HG02610 (cell line): Measurements from ENCODE around the gene MAN1A1.

Experiments used
- ATAC-seq: cut with Tn5 transposase; IDR thresholded peaks from one replicate; pipeline ENCODE4 v1.9.1; 2021; ENCODE audit warnings: mild to moderate bottlenecking, moderate library complexity; ENCODE audit not compliant: unreplicated experiment

MAN1A1 gene

GRCh38 chr6:119346936-119347335 lies 2.6 kb downstream of the MAN1A1 start:
- ATAC-seq = no peak

DNA sequence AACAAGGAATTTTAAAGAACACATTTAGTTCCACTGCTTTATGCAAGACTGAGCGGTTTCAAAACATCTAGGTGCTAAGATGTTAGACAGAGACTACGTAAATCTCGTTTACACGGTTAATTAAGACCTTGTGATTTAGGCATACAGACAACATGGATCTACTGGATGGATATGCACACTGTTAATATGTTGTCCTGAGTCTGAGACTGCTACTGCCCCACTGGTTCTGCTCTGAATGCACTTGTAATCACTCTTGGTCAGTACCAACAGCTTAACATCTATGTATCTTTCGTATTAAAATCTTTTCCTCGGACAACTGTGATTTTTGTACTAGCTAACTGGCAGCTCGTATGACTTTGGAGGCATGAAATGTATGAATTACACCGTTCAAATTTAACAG lies 3.1 kb downstream of the MAN1A1 start:
- no peak for ATAC-seq

GRCh38 chr6:119345114-119345513 lies 4.4 kb downstream of the MAN1A1 start:
- no peak for ATAC-seq

GRCh38 chr6:119344306-119344705 lies 5.3 kb downstream of the MAN1A1 start:
- no peak for ATAC-seq

GRCh38 chr6:119343573-119344146 lies 5.9 kb downstream of the MAN1A1 start:
- no peak for ATAC-seq

- ATAC-seq = no peak
These were observed 6.4 kb downstream of the MAN1A1 start for GRCh38 chr6:119343167-119343566.

DNA sequence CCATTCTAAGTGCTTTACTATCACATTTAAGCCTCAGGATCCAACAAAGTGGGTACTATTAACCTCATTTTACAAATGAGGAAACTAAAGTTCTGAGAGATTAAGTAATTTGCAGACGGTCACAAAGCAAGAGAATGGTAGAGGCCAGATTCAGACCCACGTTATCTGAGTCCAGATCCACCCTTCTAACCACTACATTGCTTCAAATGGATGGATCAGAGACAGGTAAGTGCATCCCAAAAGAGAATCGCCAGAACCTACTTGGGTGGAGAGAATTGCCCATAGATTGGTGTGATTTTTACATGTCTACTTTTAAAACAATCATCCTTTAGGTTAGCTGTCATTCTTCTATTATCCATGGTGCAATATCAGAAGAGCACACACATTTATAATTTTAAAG lies 7.1 kb downstream of the MAN1A1 start:
- ATAC-seq = no peak

- ATAC-seq = no peak
These were observed 8.6 kb downstream of the MAN1A1 start for GRCh38 chr6:119340796-119341487.

- ATAC-seq = peak; percentile 27
These were observed 9.6 kb downstream of the MAN1A1 start for GRCh38 chr6:119339941-119340456.

DNA sequence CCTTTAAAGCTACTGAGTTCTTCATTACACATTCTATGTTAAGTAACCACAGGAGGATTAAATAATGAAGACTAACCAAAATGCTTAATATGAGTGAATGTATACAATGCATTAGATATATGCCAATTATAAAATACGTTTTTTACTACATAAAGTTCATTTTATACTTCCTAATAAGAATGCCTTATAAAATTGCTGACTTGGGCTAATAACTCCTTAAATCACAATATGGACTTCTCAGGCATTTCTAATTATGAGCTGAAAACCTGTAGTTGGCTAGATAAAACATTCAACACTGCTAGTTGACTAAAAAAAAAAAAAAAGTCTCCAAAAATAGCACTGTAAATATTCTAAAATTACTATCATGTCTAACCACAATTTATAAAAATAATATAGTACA lies 11.8 kb downstream of the MAN1A1 start:
- ATAC-seq = no peak

GRCh38 chr6:119337252-119337651 lies 12.3 kb downstream of the MAN1A1 start:
- ATAC-seq = no peak

GRCh38 chr6:119334535-119335264 lies 14.9 kb downstream of the MAN1A1 start:
- no peak for ATAC-seq

DNA sequence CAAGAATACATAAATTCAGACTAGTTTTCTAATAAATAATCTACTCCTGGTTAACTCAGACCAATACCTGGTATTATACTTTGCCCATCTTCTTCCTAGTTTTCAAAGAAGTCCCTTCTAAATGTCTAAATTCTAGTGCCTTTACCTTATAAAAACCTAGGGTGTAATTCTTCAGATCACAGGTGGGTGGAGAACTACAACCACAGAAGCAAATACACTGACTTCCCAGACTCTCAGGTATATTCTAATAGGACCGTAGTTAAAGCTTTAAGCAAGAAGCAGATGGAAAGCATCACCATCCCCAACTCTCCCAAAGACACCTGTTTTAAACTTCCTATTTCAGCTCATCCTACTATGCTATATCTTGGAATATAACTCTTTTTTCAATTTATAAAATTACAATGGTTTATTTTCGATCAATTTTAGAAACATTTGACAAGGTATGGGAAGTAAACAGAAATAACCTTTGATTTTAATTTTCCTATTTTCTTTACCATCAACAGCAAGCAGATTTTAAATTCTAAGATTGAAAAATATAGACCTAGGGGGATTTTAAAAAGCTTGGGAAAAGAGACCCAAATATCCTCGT lies 15.8 kb downstream of the MAN1A1 start:
- peak; percentile 42 for ATAC-seq

DNA sequence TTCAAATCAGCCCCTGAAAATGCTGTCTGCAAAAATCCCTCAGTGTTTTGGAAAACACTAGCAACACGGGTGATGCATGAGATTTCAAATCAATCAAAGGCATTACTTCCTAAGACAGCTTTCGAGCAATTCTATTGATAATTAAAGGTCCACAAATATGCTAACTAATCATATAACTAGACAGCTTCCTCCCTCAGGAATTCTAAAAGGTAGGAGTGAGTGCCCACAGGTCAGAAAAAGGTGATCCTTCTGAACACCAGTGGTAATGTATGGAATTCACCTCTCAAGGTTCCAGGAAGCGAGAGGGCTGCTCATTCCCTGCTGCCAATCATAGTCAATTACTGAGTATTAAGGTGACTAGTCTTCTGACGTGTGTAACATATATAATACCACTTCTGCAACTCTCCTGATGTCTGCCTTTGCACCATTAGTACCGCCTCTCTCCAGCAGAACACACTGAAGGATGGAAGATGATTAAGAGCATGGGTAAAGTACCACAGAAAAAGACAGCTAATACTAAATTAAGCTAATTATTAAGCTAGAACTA lies 16.4 kb downstream of the MAN1A1 start:
- ATAC-seq = no peak

GRCh38 chr6:119331663-119332286 lies 17.8 kb downstream of the MAN1A1 start:
- no peak for ATAC-seq

DNA sequence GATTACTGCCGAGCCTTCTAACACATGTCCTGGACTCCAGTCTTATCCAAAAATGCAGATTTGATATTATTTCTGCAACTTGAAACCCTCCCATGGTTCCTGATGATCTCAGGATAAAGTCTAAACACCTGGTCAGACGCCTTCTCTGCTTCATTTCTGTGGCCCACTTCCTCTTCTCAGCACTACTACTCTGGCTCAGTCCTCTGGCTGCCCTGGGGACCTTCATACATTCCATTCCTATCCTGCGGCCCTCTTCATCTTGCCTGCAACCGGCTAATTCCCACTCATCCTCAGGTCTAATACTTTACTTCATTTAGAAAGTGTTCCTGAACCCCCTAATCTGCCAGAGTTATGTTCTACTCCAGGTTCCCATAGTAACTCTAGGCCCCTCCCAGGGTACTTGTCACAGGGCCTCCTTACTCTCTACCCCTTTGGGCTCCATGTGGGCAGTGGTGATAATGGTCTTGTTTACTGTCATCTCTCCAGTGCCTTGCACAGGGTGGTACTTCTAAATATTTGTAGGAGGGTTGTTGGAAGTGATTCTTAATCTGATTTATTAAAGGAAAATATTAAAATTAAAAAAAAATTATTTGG lies 18.9 kb downstream of the MAN1A1 start:
- ATAC-seq = no peak

- no peak for ATAC-seq
These were observed 19.8 kb downstream of the MAN1A1 start for GRCh38 chr6:119329794-119330180.

DNA sequence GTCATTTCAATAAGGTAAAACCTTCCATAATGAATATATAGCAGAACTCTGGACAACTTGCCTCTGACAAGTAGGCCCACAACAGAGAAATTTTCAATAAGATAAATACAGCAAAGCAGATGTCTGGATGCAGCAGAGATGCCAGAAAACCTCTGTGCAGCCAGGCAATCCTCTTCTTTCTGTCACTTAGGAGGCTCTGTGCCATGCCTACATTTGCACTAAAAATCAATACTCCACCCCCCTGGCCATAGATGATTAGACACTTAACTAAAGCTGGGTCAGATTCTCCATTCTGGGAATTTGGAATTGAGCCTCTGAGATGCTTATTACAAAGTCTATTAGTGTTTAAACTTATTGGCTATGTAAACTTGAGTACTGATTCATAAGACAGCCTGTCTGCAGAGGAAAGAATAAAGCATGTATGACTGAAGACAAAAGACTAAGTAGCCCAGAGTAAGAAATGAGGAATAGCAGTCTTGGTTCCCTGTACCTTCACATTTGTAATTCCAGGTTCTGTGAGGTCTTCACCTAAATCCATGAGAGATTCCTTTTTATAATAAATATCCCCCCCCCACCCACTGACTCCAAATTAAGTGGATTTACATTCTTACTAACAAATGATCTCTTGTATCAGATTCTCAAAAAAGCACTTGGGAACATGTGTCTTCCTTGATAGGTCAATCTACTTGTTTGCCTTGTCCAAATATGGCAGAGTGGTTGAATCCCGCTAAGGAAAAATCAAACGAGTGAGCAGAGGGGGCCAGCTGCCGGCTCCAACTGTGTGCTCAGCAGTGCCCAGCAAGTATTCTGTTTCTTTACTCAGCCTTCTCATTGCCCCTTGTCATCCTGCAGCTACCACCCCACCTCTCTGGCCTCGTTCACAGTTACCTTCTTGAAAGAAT lies 20.4 kb downstream of the MAN1A1 start:
- ATAC-seq = no peak

- ATAC-seq = peak; percentile 30
These were observed 21.3 kb downstream of the MAN1A1 start for GRCh38 chr6:119328254-119328653.
